KOPT-K1 (cell line): ENCODE data around the gene UTF1.
"Not testable (repeated sequence)": the region's sequence is repeated elsewhere in the genome, so short reads cannot be mapped to it uniquely, and the experiment has no call there.

ENCODE experiments used
- H3K27ac ChIP-seq: fragments of 200-600 bp; sonication (generic); 2 replicates; pipeline ENCODE4 v1.5.1; 2016; ENCODE audit warnings: antibody characterized with exemption, mild to moderate bottlenecking, low read depth, low read length; ENCODE audit not compliant: poor library complexity, severe bottlenecking
- H3K36me3 ChIP-seq: fragments of 200-600 bp; sonication (generic); 2 replicates; pipeline ENCODE4 v1.5.1; 2017; ENCODE audit warnings: antibody characterized with exemption, mild to moderate bottlenecking, low read length, moderate library complexity; ENCODE audit not compliant: insufficient read depth
- H3K9me3 ChIP-seq: fragments of 200-600 bp; sonication (generic); 2 replicates; pipeline ENCODE4 v1.5.1; 2017; ENCODE audit warnings: antibody characterized with exemption, low read length, mild to moderate bottlenecking; ENCODE audit not compliant: insufficient read depth, poor library complexity, severe bottlenecking

Gene UTF1

DNA sequence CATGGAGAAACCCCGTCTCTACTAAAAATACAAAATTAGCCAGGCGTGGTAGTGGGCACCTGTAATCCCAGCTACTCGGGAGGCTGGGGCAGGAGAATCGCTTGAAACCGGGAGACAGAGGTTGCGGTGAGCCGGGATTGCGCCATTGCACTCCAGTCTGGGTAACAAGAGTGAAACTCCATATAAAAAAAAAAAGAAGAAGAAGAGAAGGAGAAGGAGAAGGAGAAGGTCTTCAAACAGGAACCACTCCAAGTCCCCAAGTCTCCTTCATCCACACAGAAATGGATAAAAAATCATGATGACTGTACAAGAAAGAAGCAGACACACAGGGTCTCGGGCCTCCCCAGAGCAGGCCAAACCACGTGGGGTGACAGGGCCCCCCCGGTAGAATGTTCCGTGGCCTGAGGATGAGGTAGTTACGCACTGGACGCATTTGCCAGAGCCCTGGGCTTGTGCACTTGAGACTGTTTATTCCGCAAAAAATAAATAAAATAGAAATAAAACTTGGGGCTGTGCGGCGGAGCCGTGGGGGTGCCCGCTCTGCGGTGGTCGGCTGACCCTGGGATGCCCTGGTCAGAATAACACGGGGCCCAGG lies 23.4 kb downstream of the UTF1 start:
- Histone ChIP-seq H3K9me3 (no peaks in the 10 kb centered on the region), H3K27ac (no peak overlapping the region), H3K36me3 (no peaks in the 10 kb centered on the region)

GRCh38 chr10:133254421-133255120 lies 24.6 kb downstream of the UTF1 start:
- Histone ChIP-seq H3K27ac (no peak overlapping the region), H3K36me3 (no peaks in the 10 kb centered on the region), H3K9me3 (no peaks in the 10 kb centered on the region)

GRCh38 chr10:133255323-133255722 lies 25.3 kb downstream of the UTF1 start:
- H3K36me3 ChIP-seq: no peaks in the 10 kb centered on the region
- H3K27ac ChIP-seq: no peak overlapping the region

GRCh38 chr10:133257489-133258065 lies 27.6 kb downstream of the UTF1 start:
- no peak overlapping the region for H3K27ac ChIP-seq
- no peaks in the 10 kb centered on the region for H3K36me3 ChIP-seq
- H3K9me3 ChIP-seq: no peaks in the 10 kb centered on the region

More at GRCh38 chr10:133255323-133255722, 25.3 kb downstream of the UTF1 start:
- no peaks in the 10 kb centered on the region for H3K9me3 ChIP-seq

GRCh38 chr10:133258066-133258817 lies 28.2 kb downstream of the UTF1 start:
- H3K9me3 ChIP-seq: no peaks in the 10 kb centered on the region
- no peaks in the 10 kb centered on the region for H3K36me3 ChIP-seq
- H3K27ac ChIP-seq: peak overlapping the region; percentile 38

DNA sequence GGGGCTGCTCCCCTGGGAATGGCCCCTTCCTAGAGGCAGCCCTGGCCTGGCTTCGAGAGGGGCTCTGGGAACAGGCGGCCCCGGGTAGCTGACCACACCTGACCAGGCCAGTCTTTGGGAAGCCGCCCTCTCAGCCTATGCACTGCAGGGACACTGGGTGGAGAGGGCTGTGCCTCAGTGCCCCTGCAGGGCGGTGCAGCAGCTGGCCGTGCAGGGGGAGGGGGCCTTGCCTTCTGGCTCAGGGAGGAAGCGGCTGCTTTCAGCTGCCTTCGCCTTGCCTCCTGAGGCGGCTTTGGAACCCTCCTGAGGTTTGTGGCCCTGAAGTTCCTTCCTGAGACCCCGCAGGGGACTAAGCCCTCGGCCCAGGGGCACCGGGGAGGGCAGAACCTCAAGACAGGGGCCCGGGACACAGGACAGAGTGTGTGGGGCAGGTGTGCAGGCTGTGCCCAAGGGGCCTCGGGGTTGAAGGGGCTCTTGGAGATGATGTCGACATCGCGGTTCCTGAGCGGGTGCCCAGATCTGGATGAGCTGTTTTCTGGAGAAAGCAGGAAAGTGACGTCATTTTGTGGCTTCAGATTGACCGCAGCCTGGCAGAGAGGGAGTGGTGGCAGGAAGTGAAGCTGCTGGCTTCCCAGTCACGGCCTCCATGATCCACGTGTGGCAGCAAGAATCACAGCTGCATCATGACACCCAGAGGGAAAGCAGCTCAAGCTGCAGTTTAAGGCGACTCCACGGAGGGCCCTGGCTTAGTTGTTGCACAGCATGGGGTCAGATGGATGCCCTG lies 29.0 kb downstream of the UTF1 start:
- Histone ChIP-seq H3K27ac (peak overlapping the region; percentile 38), H3K36me3 (no peaks in the 10 kb centered on the region), H3K9me3 (no peaks in the 10 kb centered on the region)

DNA sequence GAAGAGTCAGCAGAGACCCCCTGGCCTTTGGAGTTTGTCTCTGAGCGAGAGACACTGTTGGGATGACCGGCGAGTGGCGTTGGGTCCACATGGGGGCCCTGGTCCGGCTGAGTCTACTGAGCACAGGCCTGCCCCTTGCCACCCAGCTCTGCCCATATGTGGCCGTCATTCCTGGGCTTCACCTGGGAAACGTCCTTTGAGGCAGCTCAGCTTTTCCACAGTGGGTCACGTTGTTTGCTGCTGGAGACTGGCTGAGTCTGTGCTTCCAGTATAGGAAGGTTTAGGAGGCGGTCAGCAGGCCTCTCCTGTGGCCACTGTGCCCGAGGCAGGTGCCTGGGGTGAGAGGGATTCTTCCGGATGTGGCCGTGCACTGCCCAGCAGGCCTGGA lies 29.6 kb downstream of the UTF1 start:
- no peaks in the 10 kb centered on the region for H3K36me3 ChIP-seq
- no peak overlapping the region for H3K27ac ChIP-seq
- H3K9me3 ChIP-seq: no peaks in the 10 kb centered on the region

GRCh38 chr10:133260895-133261725 lies 31.1 kb downstream of the UTF1 start:
- Histone ChIP-seq H3K9me3 (no peaks in the 10 kb centered on the region), H3K27ac (no peak overlapping the region), H3K36me3 (no peaks in the 10 kb centered on the region)

DNA sequence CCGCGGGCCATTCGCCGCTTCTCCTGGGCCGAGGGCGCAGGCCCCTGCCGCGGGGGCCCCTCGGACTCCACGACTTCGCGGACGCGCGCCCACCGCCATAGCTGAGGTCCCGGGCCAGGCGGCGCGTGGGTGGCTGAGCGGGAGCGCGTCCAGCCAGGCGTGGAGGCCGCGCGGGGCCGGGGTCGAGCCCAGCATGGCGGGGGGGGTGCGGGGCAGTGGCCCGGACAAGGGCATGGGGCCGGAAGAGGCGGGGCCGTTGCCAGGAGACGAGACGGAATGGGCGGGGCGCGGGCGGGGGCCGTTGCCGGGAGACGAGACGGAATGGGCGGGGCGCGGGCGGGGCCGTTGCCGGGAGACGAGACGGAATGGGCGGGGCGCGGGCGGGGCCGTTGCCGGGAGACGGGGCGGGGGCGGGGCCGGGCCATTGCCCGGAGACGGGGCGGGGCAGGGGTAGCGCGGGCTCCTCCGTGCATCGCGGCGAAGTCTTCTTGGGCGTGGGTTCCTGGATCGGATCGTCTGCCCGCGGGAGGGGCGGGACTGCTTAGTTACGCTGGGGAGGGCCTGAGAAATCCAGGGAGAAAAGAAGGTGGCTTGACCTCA lies 31.8 kb downstream of the UTF1 start:
- Histone ChIP-seq H3K9me3 (no peaks in the 10 kb centered on the region), H3K36me3 (no peaks in the 10 kb centered on the region), H3K27ac (no peak overlapping the region)

DNA sequence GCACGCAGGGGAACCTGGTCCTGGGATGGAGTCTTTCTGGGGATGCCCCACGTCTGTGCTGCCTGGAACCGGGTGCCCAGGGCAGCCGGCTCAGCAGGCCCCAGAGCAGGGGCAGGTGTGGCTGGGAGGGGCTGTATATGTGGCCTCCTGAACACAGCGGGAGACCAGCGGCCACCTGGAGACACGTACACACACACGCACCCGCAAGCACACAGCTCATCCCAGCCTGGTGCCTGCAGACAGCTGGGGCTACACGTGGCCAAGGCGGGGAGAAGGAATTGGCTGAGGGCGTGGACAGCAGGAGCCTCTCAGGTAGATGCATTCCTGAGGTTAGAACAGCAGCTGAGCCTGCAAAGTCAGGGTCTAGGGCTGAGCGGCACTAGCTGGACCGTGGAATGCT lies 32.7 kb downstream of the UTF1 start:
- no peak overlapping the region for H3K27ac ChIP-seq
- H3K36me3 ChIP-seq: no peaks in the 10 kb centered on the region
- H3K9me3 ChIP-seq: no peaks in the 10 kb centered on the region

DNA sequence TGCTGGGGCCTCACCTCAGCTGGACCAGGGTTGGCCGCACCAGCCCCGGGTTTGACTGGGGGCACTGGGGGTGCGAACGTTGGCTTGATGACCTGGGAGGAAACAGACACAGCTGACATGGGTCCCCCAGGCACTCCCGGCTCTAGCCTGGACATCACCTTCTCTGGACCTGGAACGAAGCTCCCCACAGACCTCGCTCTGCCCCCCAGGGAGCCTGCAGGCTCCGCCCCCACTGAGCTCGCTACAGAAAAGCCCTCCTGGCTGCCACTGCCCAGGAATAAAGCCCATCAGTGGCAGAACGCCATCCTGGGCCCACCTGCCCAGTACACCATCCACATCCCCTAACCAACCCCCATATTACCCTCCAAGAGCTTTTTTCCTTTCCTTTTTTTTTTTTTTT lies 33.7 kb downstream of the UTF1 start:
- no peak overlapping the region for H3K27ac ChIP-seq
- H3K36me3 ChIP-seq: no peaks in the 10 kb centered on the region
- H3K9me3 ChIP-seq: no peaks in the 10 kb centered on the region

GRCh38 chr10:133264461-133264860 lies 34.4 kb downstream of the UTF1 start:
- no peak overlapping the region for H3K27ac ChIP-seq
- no peaks in the 10 kb centered on the region for H3K36me3 ChIP-seq
- no peaks in the 10 kb centered on the region for H3K9me3 ChIP-seq

DNA sequence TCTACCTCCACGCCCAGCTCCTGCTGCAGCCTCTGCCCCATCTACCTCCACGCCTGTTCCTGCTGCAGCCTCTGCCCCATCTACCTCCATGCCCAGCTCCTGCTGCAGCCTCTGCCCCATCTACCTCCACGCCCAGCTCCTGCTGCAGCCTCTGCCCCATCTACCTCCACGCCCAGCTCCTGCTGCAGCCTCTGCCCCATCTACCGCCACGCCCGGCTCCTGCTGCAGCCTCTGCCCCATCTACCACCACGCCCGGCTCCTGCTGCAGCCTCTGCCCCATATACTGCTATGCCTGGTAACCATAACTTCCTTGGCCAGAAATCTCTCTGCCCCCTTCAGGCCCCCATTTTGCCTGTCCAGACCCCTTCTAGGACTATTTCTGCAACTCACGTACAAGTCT lies 35.0 kb downstream of the UTF1 start:
- H3K36me3 ChIP-seq, H3K9me3 ChIP-seq, H3K27ac ChIP-seq: not testable (repeated sequence)
